Activated T-cell treated with anti-CD3 and anti-CD28 coated beads, Interleukin-2, amount 50 U/mL, for 4 hours (primary cell): ENCODE results near the gene DUSP2. TPM values are rescaled to one million over a fixed set of nuclear protein-coding genes. Genes with fewer than 3 reads are reported as not detected.

Experiments
- total RNA-seq, 3 donors: library from RNA; stranded (reverse); gene quantifications; one replicate each; pipeline ENCODE4 v1.2.1, GENCODE V29; 2021

Gene DUSP2
- total RNA-seq, 3 donors from 2014 or later, result 365 to 525 (median 419) TPM

Other genes with a start within 250 kb of the DUSP2 start
- gene ANKRD36C, start 153.6 kb downstream of the DUSP2 start, total RNA-seq, result 10 to 100 TPM; 18.5 to 20.6 (median 20.5) TPM
- gene GPAT2, start 110.5 kb downstream of the DUSP2 start, total RNA-seq, result 10 to 100 TPM in 1 of 3 donors, 1 to 10 TPM in 1, under 1 TPM in 1; 0.20 to 12.8 (median 9.3) TPM
- under 1 TPM; 0.40 to 0.57 (median 0.40) TPM for gene ADRA2B, start 28.9 kb downstream of the DUSP2 start, total RNA-seq
- 1 to 10 TPM; 2.3 to 3.0 (median 2.8) TPM for gene ASTL, start 6.9 kb downstream of the DUSP2 start, total RNA-seq
- 100 to 1,000 TPM; 241 to 281 (median 267) TPM for gene STARD7, start 63.4 kb upstream of the DUSP2 start, total RNA-seq
- gene TMEM127, start 120.6 kb upstream of the DUSP2 start, total RNA-seq, result 10 to 100 TPM; 31.9 to 37.5 (median 36.9) TPM
- gene CIAO1, start 120.8 kb upstream of the DUSP2 start, total RNA-seq, result 100 to 1,000 TPM; 106 to 114 (median 109) TPM
- 100 to 1,000 TPM; 219 to 232 (median 223) TPM for gene SNRNP200, start 160.1 kb upstream of the DUSP2 start, total RNA-seq
- 10 to 100 TPM; 30.2 to 39.5 (median 31.6) TPM for gene ITPRIPL1, start 179.9 kb upstream of the DUSP2 start, total RNA-seq
- 10 to 100 TPM; 15.5 to 22.9 (median 16.4) TPM for gene NCAPH, start 190.3 kb upstream of the DUSP2 start, total RNA-seq